VCaP (cell line): ENCODE results near the gene ATP5MK.

Source experiments
- H3K27ac ChIP-seq: fragments of 450-650 bp; 2 replicates; pipeline ENCODE4 v1.5.1; 2017
- TF ChIP-seq, protein P1 (sequence below): fragments of 450-650 bp; conservative IDR thresholded peaks from 2 replicates; pipeline ENCODE4 v1.5.1; 2017; ENCODE audit warnings: mild to moderate bottlenecking, moderate library complexity

The ATP5MK gene

DNA sequence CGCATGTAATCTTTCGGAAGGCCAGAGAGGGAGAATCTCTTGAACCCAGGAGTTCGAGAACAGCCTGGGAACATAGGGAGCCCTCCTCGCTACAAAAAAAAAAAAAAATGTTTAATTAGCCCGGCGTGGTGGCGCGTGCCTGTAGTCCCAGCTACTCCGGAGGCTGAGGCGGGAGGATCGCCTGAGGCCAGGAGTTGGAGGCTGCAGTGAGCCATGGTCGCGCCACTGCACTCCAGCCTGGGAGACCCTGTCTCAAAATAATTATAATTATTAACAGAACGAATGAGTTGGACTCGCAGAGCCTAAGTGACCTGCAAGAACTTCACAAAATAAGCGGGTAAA lies 46.1 kb downstream of the ATP5MK start:
- H3K27ac ChIP-seq: peak overlapping the region; percentile 81
- TF ChIP-seq, protein P1, sequence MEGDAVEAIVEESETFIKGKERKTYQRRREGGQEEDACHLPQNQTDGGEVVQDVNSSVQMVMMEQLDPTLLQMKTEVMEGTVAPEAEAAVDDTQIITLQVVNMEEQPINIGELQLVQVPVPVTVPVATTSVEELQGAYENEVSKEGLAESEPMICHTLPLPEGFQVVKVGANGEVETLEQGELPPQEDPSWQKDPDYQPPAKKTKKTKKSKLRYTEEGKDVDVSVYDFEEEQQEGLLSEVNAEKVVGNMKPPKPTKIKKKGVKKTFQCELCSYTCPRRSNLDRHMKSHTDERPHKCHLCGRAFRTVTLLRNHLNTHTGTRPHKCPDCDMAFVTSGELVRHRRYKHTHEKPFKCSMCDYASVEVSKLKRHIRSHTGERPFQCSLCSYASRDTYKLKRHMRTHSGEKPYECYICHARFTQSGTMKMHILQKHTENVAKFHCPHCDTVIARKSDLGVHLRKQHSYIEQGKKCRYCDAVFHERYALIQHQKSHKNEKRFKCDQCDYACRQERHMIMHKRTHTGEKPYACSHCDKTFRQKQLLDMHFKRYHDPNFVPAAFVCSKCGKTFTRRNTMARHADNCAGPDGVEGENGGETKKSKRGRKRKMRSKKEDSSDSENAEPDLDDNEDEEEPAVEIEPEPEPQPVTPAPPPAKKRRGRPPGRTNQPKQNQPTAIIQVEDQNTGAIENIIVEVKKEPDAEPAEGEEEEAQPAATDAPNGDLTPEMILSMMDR: no peak
